ENCODE data around the gene USP53.

- TF ChIP-seq CTCF (IDR thresholded peaks at IDR 0.05) (no peak), POLR2A (IDR thresholded peaks at IDR 0.05) (no peak)
Measured at GRCh38 chr4:119307606-119308005, 95.1 kb downstream of the USP53 start.
